OCI-LY1 (cell line): ENCODE results near the gene PPP4R1.

Experiments used
- H2AFZ ChIP-seq: fragments of 200-600 bp; sonication (generic), shearing (Covaris generic); 2 replicates; pipeline ENCODE4 v1.6.0; 2014; ENCODE audit warnings: antibody characterized with exemption, mild to moderate bottlenecking, low read length
- H3F3A ChIP-seq: fragments of 200-600 bp; sonication (generic), shearing (Covaris generic); 2 replicates; pipeline ENCODE4 v1.6.0; 2014; ENCODE audit warnings: mild to moderate bottlenecking, antibody characterized with exemption, low read length, moderate library complexity; ENCODE audit not compliant: insufficient read depth
- H3K27ac ChIP-seq: fragments of 200-600 bp; sonication (generic); 2 replicates; pipeline ENCODE4 v1.5.1; 2014; ENCODE audit warnings: low read length, mixed run types, mild to moderate bottlenecking, low read depth; ENCODE audit not compliant: poor library complexity, severe bottlenecking
- H3K27me3 ChIP-seq: fragments of 200-600 bp; sonication (generic); 2 replicates; pipeline ENCODE4 v1.6.0; 2014; ENCODE audit warnings: antibody characterized with exemption, mild to moderate bottlenecking, low read length, moderate library complexity; ENCODE audit not compliant: insufficient read depth
- H3K36me3 ChIP-seq: fragments of 200-600 bp; sonication (generic); 2 replicates; pipeline ENCODE4 v1.6.1; 2014; ENCODE audit warnings: mild to moderate bottlenecking, antibody characterized with exemption, low read length, moderate library complexity, mixed read lengths; ENCODE audit not compliant: insufficient read depth
- H3K4me1 ChIP-seq: fragments of 200-600 bp; sonication (generic); 2 replicates; pipeline ENCODE4 v1.5.1; 2014; ENCODE audit warnings: mild to moderate bottlenecking, low read length, moderate library complexity; ENCODE audit not compliant: insufficient read depth, severe bottlenecking
- H3K4me2 ChIP-seq: fragments of 200-600 bp; sonication (generic), shearing (Covaris generic); 2 replicates; pipeline ENCODE4 v1.6.1; 2014; ENCODE audit warnings: low read length
- H3K4me3 ChIP-seq: fragments of 200-600 bp; sonication (generic); 2 replicates; pipeline ENCODE4 v1.5.1; 2014; ENCODE audit warnings: low read length, low read depth, mild to moderate bottlenecking, mixed read lengths; ENCODE audit not compliant: poor library complexity, severe bottlenecking
- H3K79me2 ChIP-seq: fragments of 200-600 bp; shearing (Covaris generic); 2 replicates; pipeline ENCODE4 v1.6.1; 2016; ENCODE audit warnings: mixed run types, low read length, mixed read lengths; ENCODE audit not compliant: insufficient read depth
- H3K9ac ChIP-seq: fragments of 200-600 bp; sonication (generic), shearing (Covaris generic); 2 replicates; pipeline ENCODE4 v1.6.1; 2014; ENCODE audit warnings: mild to moderate bottlenecking, low read length, mixed read lengths
- H3K9me2 ChIP-seq: fragments of 200-600 bp; sonication (generic), shearing (Covaris generic); 2 replicates; pipeline ENCODE4 v1.6.1; 2014; ENCODE audit warnings: low read depth, mild to moderate bottlenecking, low read length, mixed read lengths
- H3K9me3 ChIP-seq: fragments of 200-600 bp; shearing (Covaris generic); 2 replicates; pipeline ENCODE4 v1.6.1; 2014; ENCODE audit warnings: low read length, mixed read lengths
- H4K20me1 ChIP-seq: fragments of 200-600 bp; sonication (generic), shearing (Covaris generic); 2 replicates; pipeline ENCODE4 v1.6.0; 2016; ENCODE audit warnings: mild to moderate bottlenecking, low read length; ENCODE audit not compliant: insufficient read depth
- EZH2 ChIP-seq: fragments of 200-600 bp; sonication (generic), shearing (Covaris generic); IDR thresholded peaks from 2 replicates; pipeline ENCODE4 v1.8.0; 2017; ENCODE audit warnings: borderline replicate concordance, mixed run types, mild to moderate bottlenecking, antibody characterized with exemption, low read length, moderate library complexity, mixed read lengths
- TF ChIP-seq, protein P1 (sequence below): fragments of 200-600 bp; sonication (generic), shearing (Covaris generic); IDR thresholded peaks from 2 replicates; pipeline ENCODE4 v1.5.1; 2017; ENCODE audit warnings: mild to moderate bottlenecking, antibody characterized with exemption, low read length, moderate library complexity, mixed read lengths

PPP4R1 gene

DNA sequence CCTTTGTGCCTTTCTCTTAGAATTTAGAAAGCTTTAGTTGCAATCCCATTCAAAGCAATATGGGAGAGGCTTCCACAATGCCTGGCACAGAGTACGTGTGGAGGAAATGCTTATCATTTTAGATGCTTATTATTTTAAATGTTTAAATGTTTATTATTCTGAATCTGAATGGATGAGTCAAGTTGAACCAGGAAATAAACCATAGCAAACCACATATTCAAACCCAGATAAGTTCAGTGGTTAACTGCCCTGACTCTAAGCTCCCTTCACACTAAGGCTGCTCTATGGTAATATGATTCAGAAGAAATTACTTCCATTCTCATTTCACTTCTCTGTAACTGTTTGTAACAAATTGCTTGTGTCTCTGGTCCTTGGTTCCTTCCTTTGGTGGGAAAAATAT lies 5.2 kb upstream of the PPP4R1 start:
- H2AFZ ChIP-seq: no peak overlapping the region
- no peak overlapping the region for H3K27ac ChIP-seq

DNA sequence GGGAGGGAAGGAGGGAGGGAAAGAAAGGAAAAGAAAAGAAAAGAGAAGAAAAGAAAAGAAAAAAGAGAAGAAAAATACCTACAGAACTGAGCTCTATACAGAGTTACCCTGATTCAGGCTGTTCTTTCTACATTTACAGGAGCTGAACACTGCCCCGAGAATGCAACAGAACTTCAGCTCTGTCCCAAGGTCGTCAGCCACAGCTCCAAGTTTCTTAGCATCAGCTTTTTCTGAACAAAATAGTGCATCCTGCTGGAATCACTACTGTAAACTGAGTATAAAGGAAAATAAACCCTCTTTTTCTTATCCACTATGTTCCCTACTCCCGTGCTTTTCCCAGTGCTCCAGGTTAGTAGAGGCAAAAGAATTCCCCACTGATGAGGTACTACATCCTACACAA lies 4.7 kb upstream of the PPP4R1 start:
- H3F3A ChIP-seq: no peaks in the 10 kb centered on the region
- no peaks in the 10 kb centered on the region for H3K79me2 ChIP-seq
- no peaks in the 10 kb centered on the region for H3K36me3 ChIP-seq
- no peaks in the 10 kb centered on the region for H4K20me1 ChIP-seq
- no peak overlapping the region for H3K4me3 ChIP-seq
- H3K27me3 ChIP-seq: 0 out of 2 replicates have a peak, but pooled peaks cover 4% of the 10 kb centered on the region
- H3K9ac ChIP-seq: no peak overlapping the region
- no peak overlapping the region for H3K4me2 ChIP-seq
- H3K9me3 ChIP-seq: no peaks in the 10 kb centered on the region
- no peak overlapping the region for H3K27ac ChIP-seq
- no peak overlapping the region for H2AFZ ChIP-seq
- H3K9me2 ChIP-seq: no peaks in the 10 kb centered on the region
- TF ChIP-seq, protein P1, sequence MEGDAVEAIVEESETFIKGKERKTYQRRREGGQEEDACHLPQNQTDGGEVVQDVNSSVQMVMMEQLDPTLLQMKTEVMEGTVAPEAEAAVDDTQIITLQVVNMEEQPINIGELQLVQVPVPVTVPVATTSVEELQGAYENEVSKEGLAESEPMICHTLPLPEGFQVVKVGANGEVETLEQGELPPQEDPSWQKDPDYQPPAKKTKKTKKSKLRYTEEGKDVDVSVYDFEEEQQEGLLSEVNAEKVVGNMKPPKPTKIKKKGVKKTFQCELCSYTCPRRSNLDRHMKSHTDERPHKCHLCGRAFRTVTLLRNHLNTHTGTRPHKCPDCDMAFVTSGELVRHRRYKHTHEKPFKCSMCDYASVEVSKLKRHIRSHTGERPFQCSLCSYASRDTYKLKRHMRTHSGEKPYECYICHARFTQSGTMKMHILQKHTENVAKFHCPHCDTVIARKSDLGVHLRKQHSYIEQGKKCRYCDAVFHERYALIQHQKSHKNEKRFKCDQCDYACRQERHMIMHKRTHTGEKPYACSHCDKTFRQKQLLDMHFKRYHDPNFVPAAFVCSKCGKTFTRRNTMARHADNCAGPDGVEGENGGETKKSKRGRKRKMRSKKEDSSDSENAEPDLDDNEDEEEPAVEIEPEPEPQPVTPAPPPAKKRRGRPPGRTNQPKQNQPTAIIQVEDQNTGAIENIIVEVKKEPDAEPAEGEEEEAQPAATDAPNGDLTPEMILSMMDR: no peak
- TF ChIP-seq EZH2: no peak
- peaks cover 8% of the 10 kb centered on the region for H3K4me1 ChIP-seq

More for the DNA sequence above, 5.2 kb upstream of the PPP4R1 start:
- H3K36me3 ChIP-seq: no peaks in the 10 kb centered on the region
- no peak overlapping the region for H3K4me3 ChIP-seq
- TF ChIP-seq, protein P1: no peak
- TF ChIP-seq EZH2: no peak
- H3K4me1 ChIP-seq: peaks cover 8% of the 10 kb centered on the region
- H3K4me2 ChIP-seq: no peak overlapping the region
- H3K9me2 ChIP-seq: no peaks in the 10 kb centered on the region
- H3K9me3 ChIP-seq: no peaks in the 10 kb centered on the region
- no peaks in the 10 kb centered on the region for H3K79me2 ChIP-seq
- 0 out of 2 replicates have a peak, but pooled peaks cover 4% of the 10 kb centered on the region for H3K27me3 ChIP-seq
- no peak overlapping the region for H3K9ac ChIP-seq
- no peaks in the 10 kb centered on the region for H3F3A ChIP-seq
- H4K20me1 ChIP-seq: no peaks in the 10 kb centered on the region

DNA sequence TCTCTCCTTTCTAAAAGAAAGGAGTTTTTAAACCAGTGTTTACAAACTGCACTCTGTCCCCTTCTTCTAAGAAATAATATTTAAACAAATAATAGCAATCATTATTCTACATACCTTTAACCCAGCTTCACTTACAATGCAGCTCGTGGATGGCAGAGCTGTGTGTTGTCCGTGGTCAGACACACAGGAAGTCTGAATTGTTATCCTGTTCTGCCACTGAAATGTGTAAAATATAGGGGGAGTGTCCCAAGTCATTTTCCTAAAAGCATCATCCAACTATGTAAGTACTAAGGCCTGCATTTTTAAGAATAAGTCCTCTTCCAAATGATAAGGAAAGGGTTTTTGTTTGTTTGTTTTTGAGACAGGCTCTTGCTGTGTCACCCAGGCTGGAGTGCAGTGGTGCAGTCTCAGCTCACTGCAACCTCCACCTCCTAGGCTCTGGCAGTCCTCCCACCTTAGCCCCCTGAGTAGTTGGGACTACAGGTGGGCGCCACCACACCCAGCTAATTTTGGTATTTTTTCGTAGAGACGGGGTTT lies 2.7 kb upstream of the PPP4R1 start:
- TF ChIP-seq, protein P1: no peak
- Histone ChIP-seq H3K79me2 (no peaks in the 10 kb centered on the region), H4K20me1 (no peaks in the 10 kb centered on the region), H3K36me3 (no peaks in the 10 kb centered on the region), H3K4me3 (no peak overlapping the region), H3K9me2 (no peaks in the 10 kb centered on the region), H2AFZ (no peak overlapping the region), H3K9ac (no peak overlapping the region), H3K27ac (no peak overlapping the region), H3K9me3 (no peaks in the 10 kb centered on the region), H3K4me2 (no peak overlapping the region), H3K4me1 (peaks cover 20% of the 10 kb centered on the region), H3F3A (peaks cover 10% of the 10 kb centered on the region; the same call in 1 of the 2 replicates), H3K27me3 (0 out of 2 replicates have a peak, but pooled peaks cover 4% of the 10 kb centered on the region)
